Measurements from ENCODE around the gene NUDT19. TPM values are rescaled to one million over a fixed set of nuclear protein-coding genes. Genes with fewer than 3 reads are reported as not detected.

NUDT19 gene
- total RNA-seq, 1 experiment from 2014 or later = 6.1 TPM

DNA sequence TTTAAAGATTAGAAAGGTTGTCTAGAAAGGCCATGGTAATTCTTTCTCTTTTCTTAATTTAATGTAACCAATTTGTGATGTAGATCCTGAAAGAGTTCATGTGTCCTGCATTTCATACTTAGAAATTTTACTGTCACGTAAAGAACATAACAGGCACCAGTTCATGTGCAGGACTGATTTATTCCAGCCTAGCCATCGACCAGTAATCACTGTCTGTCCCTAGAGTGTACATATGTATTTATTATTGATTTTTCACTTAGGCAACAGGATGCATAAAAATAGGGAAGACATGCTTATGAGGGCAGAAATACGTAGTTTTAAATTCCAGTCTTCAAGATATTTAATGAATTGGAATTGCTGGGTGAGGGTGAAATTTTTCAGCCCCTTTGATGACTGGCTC is 65.6 kb downstream of the NUDT19 start:
- Histone ChIP-seq H2AK5ac (ENCODE audit: insufficient read length, low read length) (no peak overlapping the region), H3K79me2 (ENCODE audit: insufficient read depth, low read length) (no peaks in the 10 kb centered on the region), H3K23ac (ENCODE audit: insufficient read length, low read depth, low read length) (no peak overlapping the region), H3K79me1 (ENCODE audit: insufficient read depth, low read depth, low read length, poor library complexity, severe bottlenecking) (no peaks in the 10 kb centered on the region), H3K23me2 (ENCODE audit: insufficient read length, low read depth, low read length, poor library complexity, severe bottlenecking) (no peaks in the 10 kb centered on the region), H3K14ac (ENCODE audit: insufficient read depth, low read length) (no peak overlapping the region), H4K91ac (ENCODE audit: insufficient read length, low read depth, low read length) (no peak overlapping the region), H4K20me1 (ENCODE audit: control insufficient read depth, insufficient read depth, insufficient read length) (no peaks in the 10 kb centered on the region), H2AFZ (ENCODE audit: low read length) (no peak overlapping the region), H3K4ac (ENCODE audit: low read depth, low read length) (no peak overlapping the region), H3K27ac (ENCODE audit: insufficient read length, low read depth, low read length) (no peak overlapping the region), H3K56ac (ENCODE audit: insufficient read length, low read depth, low read length) (no peak overlapping the region), H3K4me2 (ENCODE audit: insufficient read depth, insufficient read length, low read length) (no peak overlapping the region), H2BK12ac (ENCODE audit: insufficient read length, low read depth, low read length) (no peak overlapping the region), H2BK120ac (ENCODE audit: low read depth, low read length, poor library complexity, severe bottlenecking) (no peak overlapping the region), H3K4me1 (ENCODE audit: insufficient read depth, low read length) (no peaks in the 10 kb centered on the region), H3K9me3 (ENCODE audit: control insufficient read depth, low read depth, low read length) (peaks cover 9% of the 10 kb centered on the region), H2BK15ac (ENCODE audit: low read depth, low read length) (no peak overlapping the region), H3T11ph (ENCODE audit: low read length) (no peak overlapping the region), H3K27me3 (ENCODE audit: insufficient read depth, low read length) (no peaks in the 10 kb centered on the region), H2BK20ac (ENCODE audit: low read depth, low read length, poor library complexity, severe bottlenecking) (no peak overlapping the region), H3K9ac (ENCODE audit: extremely low read depth, insufficient read length, low read length) (no peak overlapping the region), H2BK5ac (ENCODE audit: insufficient read length, low read length) (no peak overlapping the region), H4K8ac (replicated peaks; ENCODE audit: insufficient read length, low read depth, low read length) (no peak overlapping the region), H4K5ac (ENCODE audit: insufficient read length, low read depth, low read length) (no peak overlapping the region), H3K18ac (ENCODE audit: insufficient read length, low read depth, low read length) (no peak overlapping the region)
- no CpG with 5 or more reads among the region's 3 CpGs for WGBS (ENCODE audit: extremely low coverage, insufficient read length, low lambda C conversion rate)
- no peak for DNase-seq
- no peak overlapping the region for H3K4me3 Mint-ChIP-seq
- H3K4me1 Mint-ChIP-seq = no peaks in the 10 kb centered on the region
- peaks cover 0 to 5% of the 10 kb centered on the region in 2 experiments; a peak in 1 of 5 replicates for H3K9me3 Mint-ChIP-seq
- peaks cover 0 to 9% (median 3%) of the 10 kb centered on the region in 3 experiments; a peak in 4 of 7 replicates for H3K36me3 Mint-ChIP-seq (ENCODE audit: insufficient read depth in 1 of 3, low read depth in 3 of 3)
- no peaks in the 10 kb centered on the region; the same call in 1 of the 2 replicates for H3K27me3 Mint-ChIP-seq (ENCODE audit: low read depth)
- TF ChIP-seq, protein P1, sequence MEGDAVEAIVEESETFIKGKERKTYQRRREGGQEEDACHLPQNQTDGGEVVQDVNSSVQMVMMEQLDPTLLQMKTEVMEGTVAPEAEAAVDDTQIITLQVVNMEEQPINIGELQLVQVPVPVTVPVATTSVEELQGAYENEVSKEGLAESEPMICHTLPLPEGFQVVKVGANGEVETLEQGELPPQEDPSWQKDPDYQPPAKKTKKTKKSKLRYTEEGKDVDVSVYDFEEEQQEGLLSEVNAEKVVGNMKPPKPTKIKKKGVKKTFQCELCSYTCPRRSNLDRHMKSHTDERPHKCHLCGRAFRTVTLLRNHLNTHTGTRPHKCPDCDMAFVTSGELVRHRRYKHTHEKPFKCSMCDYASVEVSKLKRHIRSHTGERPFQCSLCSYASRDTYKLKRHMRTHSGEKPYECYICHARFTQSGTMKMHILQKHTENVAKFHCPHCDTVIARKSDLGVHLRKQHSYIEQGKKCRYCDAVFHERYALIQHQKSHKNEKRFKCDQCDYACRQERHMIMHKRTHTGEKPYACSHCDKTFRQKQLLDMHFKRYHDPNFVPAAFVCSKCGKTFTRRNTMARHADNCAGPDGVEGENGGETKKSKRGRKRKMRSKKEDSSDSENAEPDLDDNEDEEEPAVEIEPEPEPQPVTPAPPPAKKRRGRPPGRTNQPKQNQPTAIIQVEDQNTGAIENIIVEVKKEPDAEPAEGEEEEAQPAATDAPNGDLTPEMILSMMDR (conservative IDR thresholded peaks at IDR 0.05) = no peak
- H3K27ac Mint-ChIP-seq = no peak overlapping the region

Other genes with a start within 250 kb of the NUDT19 start
- gene PDCD5, start 110.6 kb upstream of the NUDT19 start, total RNA-seq (2021) = 111 and 118 TPM in 2 replicates
- gene ANKRD27, start 16.6 kb upstream of the NUDT19 start, total RNA-seq (2021) = 40.7 and 41.6 TPM in 2 replicates
- gene RGS9BP, start 16.0 kb upstream of the NUDT19 start, total RNA-seq (2021) = 0.09 and 0.13 TPM in 2 replicates
- gene TDRD12, start 27.9 kb downstream of the NUDT19 start, total RNA-seq (2021) = 1.2 and 1.3 TPM in 2 replicates
- not detected in 2 replicates for gene SLC7A9, start 177.9 kb downstream of the NUDT19 start, total RNA-seq (2021)